Testis (tissue), 3 donors: ENCODE data around the gene PKNOX2. TPM values are rescaled to one million over a fixed set of nuclear protein-coding genes. Genes with fewer than 3 reads are reported as not detected.

Experiments used
- DNase-seq: peaks from one replicate; pipeline ENCODE4 v3.0.0-alpha.2; 2019
- H3K27ac ChIP-seq, 2 donors: fragments of 200-600 bp; sonication (generic); one replicate each; pipeline ENCODE4 v1.5.1; 2019
- H3K27me3 ChIP-seq: fragments of 200-600 bp; sonication (generic); one replicate; pipeline ENCODE4 v1.5.1; 2019
- H3K36me3 ChIP-seq: fragments of 200-600 bp; sonication (generic); one replicate; pipeline ENCODE4 v1.5.1; 2017; ENCODE audit warnings: low read depth; ENCODE audit errors: missing control alignments
- H3K4me1 ChIP-seq: fragments of 200-600 bp; sonication (generic); one replicate; pipeline ENCODE4 v1.5.1; 2019
- H3K4me3 ChIP-seq, 2 donors: fragments of 200-600 bp; sonication (generic); one replicate each; pipeline ENCODE4 v1.5.1; 2017 to 2019
- H3K9me3 ChIP-seq: fragments of 200-600 bp; sonication (generic); one replicate; pipeline ENCODE4 v1.5.1; 2017
- CTCF ChIP-seq, 3 experiments: fragments of 450-650 bp in 2 of 3; fragments of 200-600 bp in 1 of 3; sonication (generic) in 1 of 3; IDR thresholded peaks; one replicate each; pipeline ENCODE4 v1.5.1; 2016 to 2019; ENCODE audit warnings: antibody characterized with exemption in 3 of 3, mild to moderate bottlenecking in 2 of 3, moderate library complexity in 1 of 3
- POLR2A ChIP-seq: fragments of 450-650 bp; IDR thresholded peaks from one replicate; pipeline ENCODE4 v1.6.1; 2017; ENCODE audit warnings: antibody characterized with exemption, mild to moderate bottlenecking, moderate library complexity
- WGBS, 2 donors: methylation state at CpG; one replicate each; pipeline ENCODE4 v1.1.5; 2018; 5-methylcytosine and 5-hydroxymethylcytosine counted together
- intact Hi-C: fragments of 100-400 bp; cut with DNase I; formaldehyde crosslinking; loops from one replicate; pipeline ENCODE4 v1.15.1; 2023; ENCODE audit warnings: low total_unique reads
- polyA plus RNA-seq: library from polyadenylated mRNA; stranded (reverse); fragments of 350-450 nt; fragmentation: Illumina TruSeq; extraction: RNeasy Lipid Tissue Mini Kit (QIAGEN cat#74804); gene quantifications from one replicate; pipeline ENCODE4 v1.2.3, GENCODE V29; 2014; ENCODE audit warnings: low read depth, low replicate concordance; ENCODE audit not compliant: insufficient read depth
- total RNA-seq, 2 donors: library from RNA; depleted of rRNA; stranded (reverse); fragments of >200 nt; gene quantifications; one replicate each; pipeline ENCODE4 v1.2.3, GENCODE V29; 2016

The PKNOX2 gene
- total and polyA plus RNA-seq, 3 donors from 2014 or later = 5.5 to 10.4 (median 7.3) TPM

DNA sequence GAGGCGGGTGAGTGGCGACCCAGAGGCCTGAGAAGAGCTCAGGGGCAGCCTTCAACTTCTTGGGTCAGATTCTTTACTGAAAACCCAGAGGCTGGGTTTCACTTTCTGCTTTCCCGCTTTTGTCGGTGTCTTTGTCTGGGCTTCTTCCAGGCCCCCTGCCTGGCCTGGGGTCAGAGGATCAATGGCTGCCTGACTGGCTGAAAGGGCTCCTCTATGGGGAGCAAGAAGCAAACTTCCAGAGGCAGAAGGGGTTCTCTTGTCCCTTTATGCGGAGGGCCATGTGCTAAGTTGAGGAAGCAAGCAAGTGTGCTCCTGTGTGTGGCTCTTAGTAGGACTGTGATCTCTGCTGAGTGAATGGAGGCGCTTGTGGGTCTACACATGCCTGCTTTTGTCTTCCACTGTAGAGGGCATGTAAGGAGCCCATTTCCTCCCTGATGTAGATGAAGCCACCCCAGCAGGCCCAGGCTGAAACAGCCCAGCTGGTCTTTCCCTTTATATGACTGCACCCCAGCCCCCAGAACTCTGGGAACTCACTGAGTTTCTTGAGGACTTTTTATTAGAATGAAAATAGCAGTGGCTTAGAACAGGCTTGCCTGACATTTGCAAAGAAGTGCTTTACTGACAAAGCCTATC, 1.0 kb upstream of the PKNOX2 start:
- no peak for DNase-seq
- 61 to 88% methylated on average over 4 to 6 of the region's 6 CpGs for WGBS, 2 donors
- intact Hi-C loops = no loop called here
- Histone ChIP-seq H3K27ac (peak overlapping the region; percentile 57 to 93), H3K36me3 (no peaks in the 10 kb centered on the region), H3K9me3 (no peaks in the 10 kb centered on the region), H3K4me3 (no peak overlapping the region), H3K27me3 (no peaks in the 10 kb centered on the region), H3K4me1 (peaks cover 15% of the 10 kb centered on the region)
- no peak for TF ChIP-seq POLR2A
- TF ChIP-seq CTCF (IDR thresholded peaks at IDR 0.05) = no peak

- intact Hi-C loops = no loop called here
These were observed 495 bp upstream of the PKNOX2 start for GRCh38 chr11:125164091-125164421.

DNA sequence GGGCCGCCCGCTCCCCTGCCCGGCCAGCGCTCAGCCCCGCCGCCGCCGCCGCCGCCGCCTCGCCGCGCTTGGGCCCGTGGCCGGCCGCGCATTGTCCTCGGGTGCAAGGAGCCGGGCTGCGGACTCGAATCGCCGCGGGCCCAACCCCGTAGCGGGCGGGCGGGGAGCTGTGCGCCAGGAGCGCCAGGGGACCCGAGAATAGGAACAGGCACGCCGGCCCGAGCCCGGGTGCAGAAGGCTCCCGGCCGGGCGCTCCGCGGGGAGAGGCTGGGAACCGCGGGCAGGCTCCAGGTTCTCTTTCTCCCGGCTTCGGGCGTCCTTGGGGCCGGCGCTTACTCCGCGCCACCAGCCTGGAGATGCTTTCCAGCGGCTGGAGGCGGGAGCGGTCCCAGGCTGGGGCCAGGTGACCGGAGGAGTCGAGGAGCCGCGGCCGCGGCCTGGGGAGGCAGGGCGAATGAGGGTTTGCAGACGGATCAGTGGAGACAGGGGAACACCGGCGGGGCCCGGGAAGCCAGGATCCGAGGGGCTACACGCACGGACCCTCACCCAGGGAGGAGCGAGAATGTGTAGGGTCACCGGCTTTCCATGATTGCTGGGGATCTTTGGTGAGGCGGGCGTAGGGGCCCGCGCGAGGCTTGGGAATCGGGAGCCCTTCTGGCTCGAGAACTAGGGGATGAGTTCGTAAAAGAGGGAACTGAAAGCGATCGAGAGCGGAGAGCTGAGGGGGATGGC, 726 bp downstream of the PKNOX2 start:
- WGBS, 2 donors = 0 to 1% methylated on average over 17 to 78 of the region's 80 CpGs
- Histone ChIP-seq H3K4me1 (peaks cover 28% of the 10 kb centered on the region), H3K9me3 (no peaks in the 10 kb centered on the region), H3K27me3 (no peaks in the 10 kb centered on the region), H3K4me3 (peak overlapping the region; percentile 61 to 71), H3K36me3 (no peaks in the 10 kb centered on the region), H3K27ac (peak overlapping the region; percentile 87 to 93)
- no peak for DNase-seq
- intact Hi-C loops = loop anchor here (5.0 kb wide), 2 partner anchors 62 to 177 kb away; no protein-coding TSS in a partner anchor
- no peak for TF ChIP-seq CTCF (IDR thresholded peaks at IDR 0.05)
- no peak for TF ChIP-seq POLR2A

More at GRCh38 chr11:125164091-125164421, 495 bp upstream of the PKNOX2 start:
- peaks cover 17% of the 10 kb centered on the region for H3K4me1 ChIP-seq
- TF ChIP-seq POLR2A (no peak), CTCF (IDR thresholded peaks at IDR 0.05) (no peak)
- H3K27ac ChIP-seq = peak overlapping the region; percentile 57 to 93
- no peaks in the 10 kb centered on the region for H3K9me3 ChIP-seq
- H3K36me3 ChIP-seq = no peaks in the 10 kb centered on the region
- 6 to 11% methylated on average over 8 of the region's 8 CpGs for WGBS, 2 donors
- peak overlapping the region; percentile 61 to 71 for H3K4me3 ChIP-seq
- H3K27me3 ChIP-seq = no peaks in the 10 kb centered on the region
- no peak for DNase-seq

DNA sequence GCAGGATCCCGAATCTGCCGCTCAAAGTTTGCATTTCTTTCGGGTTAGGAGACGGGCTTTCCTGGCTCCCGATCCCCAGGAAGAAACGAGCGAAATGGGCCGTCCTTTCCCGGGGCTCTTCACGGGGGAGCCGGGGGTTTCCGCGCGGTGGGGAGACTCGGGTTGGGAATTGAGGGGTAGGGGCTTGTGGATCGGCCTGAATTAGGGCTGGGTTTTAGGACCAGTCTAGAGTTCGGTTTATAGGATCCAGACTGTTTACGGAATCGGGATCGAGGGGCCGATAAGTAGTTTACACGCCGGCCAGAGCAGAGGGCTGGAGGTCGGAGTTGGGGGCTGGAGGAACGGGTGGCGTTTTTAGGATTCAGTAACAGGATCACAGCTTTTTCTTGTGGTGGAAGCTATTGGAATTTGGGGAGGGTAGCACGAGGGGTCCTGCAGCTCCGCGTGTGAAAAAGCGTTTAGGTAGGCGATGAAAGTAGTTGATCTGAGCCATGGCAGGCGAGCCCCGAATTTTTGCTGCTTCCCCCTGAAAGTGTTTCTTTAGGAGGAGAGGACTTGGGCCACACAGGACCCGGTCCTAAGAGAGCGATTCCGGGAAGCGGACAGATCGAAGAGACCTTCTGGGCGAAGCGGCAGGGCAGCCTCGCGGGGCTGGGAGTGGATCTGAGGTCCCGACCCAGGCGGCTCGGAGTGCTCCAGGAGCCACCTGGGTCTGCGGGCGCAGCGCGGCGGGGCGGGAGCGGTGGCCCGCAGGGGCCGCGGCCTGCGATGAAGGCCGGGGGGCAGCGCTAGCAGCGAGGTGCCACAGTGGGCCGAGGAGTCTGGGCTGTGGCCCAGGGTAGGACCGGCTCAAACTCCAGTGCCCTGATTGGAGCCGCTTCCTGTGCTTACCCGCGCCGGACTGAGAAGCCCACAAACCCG, 1.6 kb downstream of the PKNOX2 start:
- 1 to 2% methylated on average over 30 to 53 of the region's 66 CpGs for WGBS, 2 donors
- TF ChIP-seq POLR2A (no peak), CTCF (IDR thresholded peaks at IDR 0.05) (no peak)

More for the DNA sequence above, 1.6 kb downstream of the PKNOX2 start:
- intact Hi-C loops = loop anchor here (5.0 kb wide), 2 partner anchors 61 to 176 kb away; no protein-coding TSS in a partner anchor
- H3K4me3 ChIP-seq = peak overlapping the region; percentile 61 to 71
- no peaks in the 10 kb centered on the region for H3K9me3 ChIP-seq
- H3K36me3 ChIP-seq = no peaks in the 10 kb centered on the region
- H3K4me1 ChIP-seq = peaks cover 28% of the 10 kb centered on the region
- peak overlapping the region; percentile 87 to 93 for H3K27ac ChIP-seq
- no peaks in the 10 kb centered on the region for H3K27me3 ChIP-seq
- DNase-seq = no peak
